ENCODE measurements around the gene GPR84.
A peak's percentile ranks its signal among the peaks of the same experiment; 100 is the strongest.
"Not testable (repeated sequence)": the region's sequence is repeated elsewhere in the genome, so short reads cannot be mapped to it uniquely, and the experiment has no call there.

The GPR84 gene

GRCh38 chr12:54354271-54354670 lies 10.0 kb downstream of the GPR84 start:
- DNase-seq = not testable (repeated sequence)

- no peak for DNase-seq
Measured at GRCh38 chr12:54352891-54353874, 11.1 kb downstream of the GPR84 start.

GRCh38 chr12:54352022-54352531 lies 12.2 kb downstream of the GPR84 start:
- no peak for DNase-seq

GRCh38 chr12:54351341-54351740 lies 12.9 kb downstream of the GPR84 start:
- DNase-seq = no peak

GRCh38 chr12:54350743-54351142 lies 13.5 kb downstream of the GPR84 start:
- no peak for DNase-seq

GRCh38 chr12:54349679-54350078 lies 14.6 kb downstream of the GPR84 start:
- DNase-seq = no peak

GRCh38 chr12:54349036-54349435 lies 15.2 kb downstream of the GPR84 start:
- DNase-seq = no peak

- DNase-seq = no peak
Measured at GRCh38 chr12:54341378-54342300, 22.6 kb downstream of the GPR84 start.

GRCh38 chr12:54340846-54341245 lies 23.4 kb downstream of the GPR84 start:
- DNase-seq = no peak

GRCh38 chr12:54338698-54339296 lies 25.5 kb downstream of the GPR84 start:
- no peak for DNase-seq

GRCh38 chr12:54337854-54338650 lies 26.2 kb downstream of the GPR84 start:
- DNase-seq = no peak

- no peak for DNase-seq
Measured at GRCh38 chr12:54337280-54337842, 26.9 kb downstream of the GPR84 start.

- DNase-seq = no peak
Measured at GRCh38 chr12:54333420-54334034, 30.8 kb downstream of the GPR84 start.

GRCh38 chr12:54331461-54331860 lies 32.8 kb downstream of the GPR84 start:
- DNase-seq = no peak

GRCh38 chr12:54330442-54330841 lies 33.8 kb downstream of the GPR84 start:
- no peak for DNase-seq

- DNase-seq = no peak
Measured at GRCh38 chr12:54329759-54330158, 34.5 kb downstream of the GPR84 start.

GRCh38 chr12:54328595-54329337 lies 35.5 kb downstream of the GPR84 start:
- DNase-seq = no peak

GRCh38 chr12:54325442-54326109 lies 38.7 kb downstream of the GPR84 start:
- not testable (repeated sequence) for DNase-seq

- peak; percentile 97 to 99 for DNase-seq
Measured at GRCh38 chr12:54324617-54325441, 39.5 kb downstream of the GPR84 start, which contains the start of gene COPZ1. TSS of gene COPZ1 (plus strand) at chr12:54325131. CDS start at chr12:54325164, 33 bp downstream.
